ENCODE measurements around the gene MAN2C1. TPM values are rescaled to one million over a fixed set of nuclear protein-coding genes. Genes with fewer than 3 reads are reported as not detected.

The MAN2C1 gene
- 162 TPM for total RNA-seq

GRCh38 chr15:75367913-75368688 lies at the start of gene MAN2C1:
Gene MAN2C1, minus strand, starts transcription at chr15:75368607. Its CDS starts 24 bp downstream, at chr15:75368583.

GRCh38 chr15:75346796-75347221 lies 21.6 kb downstream of the MAN2C1 start, which contains the start of gene NEIL1:
Gene NEIL1, plus strand, starts transcription at chr15:75347039. Its CDS starts 1,867 bp downstream, at chr15:75348906.

GRCh38 chr15:75335705-75336355 lies 32.6 kb downstream of the MAN2C1 start, which contains the start of gene COMMD4:
Gene COMMD4, plus strand, starts transcription at chr15:75336063. Its CDS starts 27 bp downstream, at chr15:75336090.

Other genes with a start within 250 kb of the MAN2C1 start
- 1.9 TPM for gene C15orf39, start 166.7 kb downstream of the MAN2C1 start, total RNA-seq
- not detected for gene GOLGA6C, start 110.3 kb downstream of the MAN2C1 start, total RNA-seq
- not detected for gene GOLGA6D, start 85.8 kb downstream of the MAN2C1 start, total RNA-seq
- gene COMMD4, start 32.5 kb downstream of the MAN2C1 start, total RNA-seq, result 22.2 TPM
- gene NEIL1, start 21.6 kb downstream of the MAN2C1 start, total RNA-seq, result 63.9 TPM
- 58.5 TPM for gene SIN3A, start 83.1 kb upstream of the MAN2C1 start, total RNA-seq
- gene PTPN9, start 210.7 kb upstream of the MAN2C1 start, total RNA-seq, result 32.2 TPM